Measurements from ENCODE around the gene KCNAB2.

The KCNAB2 gene

GRCh38 chr1:6095511-6096242 lies 50.0 kb downstream of the KCNAB2 start:
- DNase-seq (ENCODE audit: extremely low spot score) = no peak
- ChIA-PET CTCF (no interaction called here), POLR2A (no interaction called here)
- no peak for TF ChIP-seq CTCF (IDR thresholded peaks at IDR 0.05; ENCODE audit: control extremely low read depth, extremely low read depth, low read depth, missing control alignments)

GRCh38 chr1:6096243-6097116 lies 50.8 kb downstream of the KCNAB2 start:
- POLR2A ChIA-PET = no interaction called here
- CTCF ChIA-PET = no interaction called here
- TF ChIP-seq CTCF (IDR thresholded peaks at IDR 0.05; ENCODE audit: control extremely low read depth, extremely low read depth, low read depth, missing control alignments) = no peak
- no peak for DNase-seq (ENCODE audit: extremely low spot score)

GRCh38 chr1:6097117-6097595 lies 51.5 kb downstream of the KCNAB2 start:
- DNase-seq (ENCODE audit: extremely low spot score) = no peak
- POLR2A ChIA-PET = no interaction called here
- no peak for TF ChIP-seq CTCF (IDR thresholded peaks at IDR 0.05; ENCODE audit: control extremely low read depth, extremely low read depth, low read depth, missing control alignments)
- CTCF ChIA-PET = no interaction called here

- TF ChIP-seq CTCF (IDR thresholded peaks at IDR 0.05; ENCODE audit: control extremely low read depth, extremely low read depth, low read depth, missing control alignments) = no peak
- DNase-seq (ENCODE audit: extremely low spot score) = no peak
- ChIA-PET POLR2A (no interaction called here), CTCF (no interaction called here)
These were observed 52.1 kb downstream of the KCNAB2 start for GRCh38 chr1:6097824-6098223.

- DNase-seq (ENCODE audit: extremely low spot score) = no peak
- no peak for TF ChIP-seq CTCF (IDR thresholded peaks at IDR 0.05; ENCODE audit: control extremely low read depth, extremely low read depth, low read depth, missing control alignments)
- ChIA-PET CTCF (no interaction called here), POLR2A (no interaction called here)
These were observed 52.9 kb downstream of the KCNAB2 start for GRCh38 chr1:6098303-6099215.

- POLR2A ChIA-PET = no interaction called here
- CTCF ChIA-PET = no interaction called here
- no peak for TF ChIP-seq CTCF (IDR thresholded peaks at IDR 0.05; ENCODE audit: control extremely low read depth, extremely low read depth, low read depth, missing control alignments)
- DNase-seq (ENCODE audit: extremely low spot score) = no peak
These were observed 53.6 kb downstream of the KCNAB2 start for GRCh38 chr1:6099297-6099696.
